Panc1 (cell line): Measurements from ENCODE around the gene DHRS3. TPM values are rescaled to one million over a fixed set of nuclear protein-coding genes. Genes with fewer than 3 reads are reported as not detected.

ENCODE experiments used
- ATAC-seq: fragments of 200-7000 bp; cut with Tn5 transposase; 2 replicates; pipeline ENCODE4 v1.9.1; 2020; ENCODE audit warnings: mild to moderate bottlenecking, moderate library complexity
- BruUV-seq: library from RNA; stranded (reverse); fragments of 400-500 nt; replicated peaks from 2 replicates; lab custom pipeline; 2021; lab: Mats Ljungman, UMichigan
- CTCF ChIA-PET: fragments of 300-600 bp; sonication (Branson Sonifier 250); formaldehyde crosslinking; loops from one replicate; lab custom pipeline; 2022; ENCODE audit warnings: antibody characterized with exemption; lab: Charles Lee
- POLR2A ChIA-PET: fragments of 300-600 bp; sonication (Branson Sonifier 250); formaldehyde crosslinking; loops from one replicate; lab custom pipeline; 2022; ENCODE audit warnings: antibody characterized with exemption; lab: Charles Lee
- DNase-seq: peaks from one replicate; pipeline ENCODE4 v3.0.0-alpha.2; 2010; ENCODE audit warnings: low read depth, low spot score
- H3K27ac ChIP-seq: 2 replicates; pipeline ENCODE4 v1.5.1; 2011; ENCODE audit warnings: mild to moderate bottlenecking, low read length, inconsistent platforms
- H3K27me3 ChIP-seq: fragments of 200-500 bp; sonication (Bioruptor generic); 2 replicates; pipeline ENCODE4 v1.6.0; 2014; ENCODE audit warnings: low read length, inconsistent platforms; ENCODE audit not compliant: control insufficient read depth, insufficient read depth
- H3K36me3 ChIP-seq: fragments of 200-500 bp; sonication (Bioruptor generic); 2 replicates; pipeline ENCODE4 v1.5.1; 2014; ENCODE audit warnings: inconsistent platforms, mild to moderate bottlenecking, low read length, moderate library complexity; ENCODE audit not compliant: control insufficient read depth, insufficient read depth
- H3K4me1 ChIP-seq: 2 replicates; pipeline ENCODE4 v1.5.1; 2011; ENCODE audit warnings: inconsistent platforms, mild to moderate bottlenecking, low read length, moderate library complexity; ENCODE audit not compliant: control insufficient read depth, insufficient read depth
- H3K4me3 ChIP-seq, 2 experiments: 2 replicates each; pipeline ENCODE4 v1.5.1; 2011 to 2012; ENCODE audit warnings: low read depth in 2 of 2, low read length in 2 of 2, mild to moderate bottlenecking in 2 of 2, inconsistent platforms in 1 of 2, moderate library complexity in 1 of 2
- H3K9me3 ChIP-seq: fragments of 200-500 bp; sonication (Bioruptor generic); 2 replicates; pipeline ENCODE4 v1.5.1; 2014; ENCODE audit warnings: low read depth, mild to moderate bottlenecking, inconsistent platforms, low read length, moderate library complexity; ENCODE audit not compliant: control insufficient read depth, insufficient read depth
- CTCF ChIP-seq: fragments of 450-650 bp; IDR thresholded peaks from 2 replicates; pipeline ENCODE4 v1.5.1; 2017; ENCODE audit warnings: mild to moderate bottlenecking
- POLR2AphosphoS5 ChIP-seq: IDR thresholded peaks from 2 replicates; pipeline ENCODE4 v1.6.1; 2012; ENCODE audit warnings: mild to moderate bottlenecking, low read depth, low read length, moderate library complexity
- SIN3A ChIP-seq: IDR thresholded peaks from 2 replicates; pipeline ENCODE4 v1.6.1; 2012; ENCODE audit warnings: low read depth, mild to moderate bottlenecking, low read length, moderate library complexity, borderline replicate concordance; ENCODE audit not compliant: insufficient read depth
- TCF7L2 ChIP-seq: IDR thresholded peaks from 2 replicates; pipeline ENCODE4 v1.6.1; 2011; ENCODE audit warnings: mild to moderate bottlenecking, low read depth, low read length, inconsistent platforms
- in situ Hi-C: cut with HindIII; loops from 2 replicates; pipeline ENCODE4 v1.10.0; 2016; ENCODE audit warnings: low sequenced_read_pairs, low pct_unique_long_range_greater_than_20kb
- intact Hi-C: fragments of 100-400 bp; cut with micrococcal nuclease; formaldehyde crosslinking; loops from one replicate; pipeline ENCODE4 v1.10.0; 2022; ENCODE audit not compliant: unreplicated experiment
- total RNA-seq: library from RNA; stranded (reverse); gene quantifications from one replicate; pipeline ENCODE4 v1.2.1, GENCODE V29; 2021; ENCODE audit not compliant: unreplicated experiment
- TF ChIP-seq, protein P1 (sequence below), 2 experiments: IDR thresholded peaks; 2 replicates each; pipeline ENCODE4 v1.6.1; 2011 to 2012; ENCODE audit warnings: low read depth in 2 of 2, control low read depth in 1 of 2, low read length in 1 of 2, mild to moderate bottlenecking in 1 of 2, moderate library complexity in 1 of 2; ENCODE audit not compliant: insufficient read depth in 1 of 2

Gene DHRS3
- total RNA-seq, 1 experiment from 2014 or later: 113 TPM

- H3K27ac ChIP-seq: peak overlapping the region; percentile 95
Measured at GRCh38 chr1:12614402-12615158, 3.4 kb downstream of the DHRS3 start.

GRCh38 chr1:12613180-12613579 is 4.8 kb downstream of the DHRS3 start:
- intact Hi-C loops (no loop called here), in situ Hi-C loops (no loop called here)
- no peak for ATAC-seq

More at GRCh38 chr1:12614402-12615158, 3.4 kb downstream of the DHRS3 start:
- Histone ChIP-seq H3K4me1 (peaks cover 48% of the 10 kb centered on the region), H3K4me3 (peak overlapping the region; percentile 92 to 95), H3K9me3 (no peaks in the 10 kb centered on the region), H3K27me3 (no peaks in the 10 kb centered on the region), H3K36me3 (peaks cover 5% of the 10 kb centered on the region; the same call in 1 of the 2 replicates)
- TF ChIP-seq POLR2AphosphoS5 (no peak), TCF7L2 (no peak), SIN3A (no peak), CTCF (no peak)
- TF ChIP-seq, protein P1, sequence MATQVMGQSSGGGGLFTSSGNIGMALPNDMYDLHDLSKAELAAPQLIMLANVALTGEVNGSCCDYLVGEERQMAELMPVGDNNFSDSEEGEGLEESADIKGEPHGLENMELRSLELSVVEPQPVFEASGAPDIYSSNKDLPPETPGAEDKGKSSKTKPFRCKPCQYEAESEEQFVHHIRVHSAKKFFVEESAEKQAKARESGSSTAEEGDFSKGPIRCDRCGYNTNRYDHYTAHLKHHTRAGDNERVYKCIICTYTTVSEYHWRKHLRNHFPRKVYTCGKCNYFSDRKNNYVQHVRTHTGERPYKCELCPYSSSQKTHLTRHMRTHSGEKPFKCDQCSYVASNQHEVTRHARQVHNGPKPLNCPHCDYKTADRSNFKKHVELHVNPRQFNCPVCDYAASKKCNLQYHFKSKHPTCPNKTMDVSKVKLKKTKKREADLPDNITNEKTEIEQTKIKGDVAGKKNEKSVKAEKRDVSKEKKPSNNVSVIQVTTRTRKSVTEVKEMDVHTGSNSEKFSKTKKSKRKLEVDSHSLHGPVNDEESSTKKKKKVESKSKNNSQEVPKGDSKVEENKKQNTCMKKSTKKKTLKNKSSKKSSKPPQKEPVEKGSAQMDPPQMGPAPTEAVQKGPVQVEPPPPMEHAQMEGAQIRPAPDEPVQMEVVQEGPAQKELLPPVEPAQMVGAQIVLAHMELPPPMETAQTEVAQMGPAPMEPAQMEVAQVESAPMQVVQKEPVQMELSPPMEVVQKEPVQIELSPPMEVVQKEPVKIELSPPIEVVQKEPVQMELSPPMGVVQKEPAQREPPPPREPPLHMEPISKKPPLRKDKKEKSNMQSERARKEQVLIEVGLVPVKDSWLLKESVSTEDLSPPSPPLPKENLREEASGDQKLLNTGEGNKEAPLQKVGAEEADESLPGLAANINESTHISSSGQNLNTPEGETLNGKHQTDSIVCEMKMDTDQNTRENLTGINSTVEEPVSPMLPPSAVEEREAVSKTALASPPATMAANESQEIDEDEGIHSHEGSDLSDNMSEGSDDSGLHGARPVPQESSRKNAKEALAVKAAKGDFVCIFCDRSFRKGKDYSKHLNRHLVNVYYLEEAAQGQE (IDR thresholded peaks at IDR 0.05; ENCODE audit: insufficient read depth in 1 of 2, low read depth in 2 of 2, low read length in 1 of 2): no peak
- no TSS peak for BruUV-seq
- no peak for DNase-seq
- ATAC-seq: no peak
- CTCF ChIA-PET: no interaction called here
- POLR2A ChIA-PET: interaction anchor here (0.6 to 0.9 kb wide), 2 partner anchors 16 to 74 kb away, joined by 3 to 5 read pairs; no protein-coding TSS in a partner anchor
- in situ Hi-C loops (no loop called here), intact Hi-C loops (no loop called here)

More at GRCh38 chr1:12613180-12613579, 4.8 kb downstream of the DHRS3 start:
- DNase-seq: no peak
- Histone ChIP-seq H3K4me1 (peaks cover 48% of the 10 kb centered on the region), H3K36me3 (0 out of 2 replicates have a peak, but pooled peaks cover 5% of the 10 kb centered on the region), H3K4me3 (peak overlapping the region in 1 of 2 experiments; percentile 5; a peak in 1 of 4 replicates), H3K9me3 (no peaks in the 10 kb centered on the region), H3K27ac (peak overlapping the region; percentile 95), H3K27me3 (no peaks in the 10 kb centered on the region)
- ChIA-PET CTCF (no interaction called here), POLR2A (no interaction called here)
- TF ChIP-seq POLR2AphosphoS5 (no peak), TCF7L2 (no peak), CTCF (no peak), SIN3A (no peak)
- TF ChIP-seq, protein P1 (IDR thresholded peaks at IDR 0.05; ENCODE audit: insufficient read depth in 1 of 2, low read depth in 2 of 2, low read length in 1 of 2): no peak
- no TSS peak for BruUV-seq
